ENCODE measurements around the gene C19orf33. TPM values are rescaled to one million over a fixed set of nuclear protein-coding genes. Genes with fewer than 3 reads are reported as not detected.
"Not testable (repeated sequence)": the region's sequence is repeated elsewhere in the genome, so short reads cannot be mapped to it uniquely, and the experiment has no call there.

Gene C19orf33
- total and polyA plus RNA-seq, 2 donors: 4.9 to 93.6 TPM

DNA sequence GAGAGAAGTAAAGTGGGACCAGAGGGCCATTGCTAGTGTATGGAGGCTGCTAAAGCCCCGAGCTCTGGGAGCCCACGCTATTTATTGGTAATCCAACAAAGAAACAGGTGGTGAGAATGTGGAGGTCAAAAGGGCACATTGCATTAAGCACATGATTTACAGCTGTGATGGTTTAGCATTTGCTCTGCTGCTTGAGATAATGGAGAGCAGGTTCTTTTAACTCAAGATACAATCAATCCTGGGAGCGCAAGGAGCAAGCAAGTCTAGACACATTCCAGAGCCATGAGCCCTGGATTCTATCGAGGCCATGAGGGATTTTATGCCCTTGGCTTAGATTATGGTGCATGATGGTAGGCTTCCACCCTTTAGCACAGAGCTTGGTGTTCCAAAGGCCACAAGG is 35.0 kb downstream of the C19orf33 start:
- H3K27me3 ChIP-seq (ENCODE audit: control insufficient read depth in 2 of 2, insufficient read depth in 1 of 2, low read length in 1 of 2); H3K4me3 ChIP-seq (ENCODE audit: low read length in 2 of 2); DNase-seq (ENCODE audit: low read depth in 6 of 9, low spot score in 9 of 9); H3K36me3 ChIP-seq (ENCODE audit: control insufficient read depth in 2 of 2, insufficient read depth in 2 of 2, low read length in 1 of 2); H3K4me1 ChIP-seq (ENCODE audit: control insufficient read depth in 2 of 2, insufficient read depth in 2 of 2, low read length in 2 of 2); H3K9me3 ChIP-seq (ENCODE audit: control insufficient read depth in 2 of 2, insufficient read depth in 1 of 2, low read length in 1 of 2); H3K27ac ChIP-seq (ENCODE audit: low read depth in 1 of 2, low read length in 1 of 2): not testable (repeated sequence)
- WGBS: 91% methylated on average over 4 of the region's 4 CpGs

DNA sequence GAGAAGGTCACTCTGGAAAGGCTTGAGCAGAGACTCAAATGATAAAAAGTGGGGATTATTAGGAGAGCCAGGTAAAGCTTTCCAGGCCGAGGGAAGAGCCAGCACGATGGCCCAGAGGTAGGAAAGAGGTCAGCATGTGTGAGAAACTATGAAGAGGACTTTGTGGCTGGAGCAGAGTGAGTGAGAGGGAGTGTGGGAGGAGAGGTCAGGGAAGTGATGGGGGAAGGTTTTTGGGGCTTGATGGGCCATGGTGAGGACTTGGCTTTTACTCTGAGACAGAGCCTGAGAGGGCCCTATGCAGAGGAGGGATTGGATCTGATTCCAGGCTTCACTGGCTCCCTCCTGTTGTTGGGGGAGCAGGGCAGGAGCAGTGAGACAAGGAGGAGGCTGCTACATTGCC is 36.9 kb downstream of the C19orf33 start:
- H3K27me3 ChIP-seq (ENCODE audit: control insufficient read depth in 2 of 2, insufficient read depth in 1 of 2, low read length in 1 of 2): no peaks in the 10 kb centered on the region
- peaks cover 2 to 4% of the 10 kb centered on the region in 2 donors for H3K36me3 ChIP-seq (ENCODE audit: control insufficient read depth in 2 of 2, insufficient read depth in 2 of 2, low read length in 1 of 2)

DNA sequence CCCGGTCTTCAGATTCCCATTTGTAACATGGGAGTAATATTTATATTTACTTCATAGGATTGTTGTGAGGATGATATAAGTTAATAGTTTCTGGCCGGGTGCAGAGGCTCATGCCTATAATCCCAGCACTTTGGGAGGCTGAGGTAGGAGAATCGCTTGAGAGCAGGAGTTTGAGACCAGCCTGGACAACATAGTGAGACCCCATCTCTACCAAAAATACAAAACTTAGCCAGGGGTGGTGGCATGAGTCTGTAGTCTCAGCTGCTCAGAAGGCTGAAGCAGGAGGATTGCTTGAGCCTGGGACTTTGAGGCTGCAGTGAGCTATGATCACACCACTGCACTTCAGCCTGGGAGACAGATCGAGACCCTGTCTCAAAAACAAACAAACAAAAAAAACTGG is 42.8 kb downstream of the C19orf33 start:
- Histone ChIP-seq H3K4me3 (ENCODE audit: low read length in 2 of 2) (no peak overlapping the region), H3K27me3 (ENCODE audit: control insufficient read depth in 2 of 2, insufficient read depth in 1 of 2, low read length in 1 of 2) (peaks cover 0 to under 1% of the 10 kb centered on the region in 2 donors), H3K27ac (ENCODE audit: low read depth in 1 of 2, low read length in 1 of 2) (no peak overlapping the region), H3K36me3 (ENCODE audit: control insufficient read depth in 2 of 2, insufficient read depth in 2 of 2, low read length in 1 of 2) (peaks cover 0 to 4% of the 10 kb centered on the region in 2 donors), H3K9me3 (ENCODE audit: control insufficient read depth in 2 of 2, insufficient read depth in 1 of 2, low read length in 1 of 2) (no peaks in the 10 kb centered on the region), H3K4me1 (ENCODE audit: control insufficient read depth in 2 of 2, insufficient read depth in 2 of 2, low read length in 2 of 2) (no peaks in the 10 kb centered on the region)
- DNase-seq (ENCODE audit: low read depth in 6 of 9, low spot score in 9 of 9): no peak
- 97% methylated on average over 4 of the region's 4 CpGs for WGBS

More for the DNA sequence above, 36.9 kb downstream of the C19orf33 start:
- DNase-seq (ENCODE audit: low read depth in 6 of 9, low spot score in 9 of 9): no peak
- H3K9me3 ChIP-seq (ENCODE audit: control insufficient read depth in 2 of 2, insufficient read depth in 1 of 2, low read length in 1 of 2): no peaks in the 10 kb centered on the region
- peaks cover 5 to 6% of the 10 kb centered on the region in 2 donors for H3K4me1 ChIP-seq (ENCODE audit: control insufficient read depth in 2 of 2, insufficient read depth in 2 of 2, low read length in 2 of 2)
- no peak overlapping the region for H3K4me3 ChIP-seq (ENCODE audit: low read length in 2 of 2)
- H3K27ac ChIP-seq (ENCODE audit: low read depth in 1 of 2, low read length in 1 of 2): no peak overlapping the region
- WGBS: 97% methylated on average over 2 of the region's 2 CpGs

DNA sequence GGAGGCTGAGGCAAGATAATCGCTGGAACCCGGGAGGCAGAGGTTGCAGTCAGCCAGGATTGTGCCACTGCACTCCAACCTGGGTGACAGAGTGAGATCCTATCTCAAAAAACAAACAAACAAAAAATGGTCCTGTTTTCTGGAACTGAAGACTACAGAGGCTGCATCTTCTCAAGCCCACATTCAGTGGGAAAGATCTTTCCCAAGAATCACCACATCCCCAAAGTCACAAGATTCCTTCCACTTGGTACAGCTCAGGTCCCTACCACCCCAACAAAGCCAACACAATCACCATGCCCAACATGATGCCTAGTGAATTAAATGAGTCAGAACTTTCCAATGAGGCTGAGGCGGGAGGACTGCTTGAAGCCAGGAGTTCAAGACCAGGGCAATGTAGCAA is 46.8 kb downstream of the C19orf33 start:
- no peak overlapping the region for H3K4me3 ChIP-seq (ENCODE audit: low read length in 2 of 2)
- no peak overlapping the region for H3K27ac ChIP-seq (ENCODE audit: low read depth in 1 of 2, low read length in 1 of 2)
- H3K9me3 ChIP-seq (ENCODE audit: control insufficient read depth in 2 of 2, insufficient read depth in 1 of 2, low read length in 1 of 2): no peaks in the 10 kb centered on the region
- H3K4me1 ChIP-seq (ENCODE audit: control insufficient read depth in 2 of 2, insufficient read depth in 2 of 2, low read length in 2 of 2): no peaks in the 10 kb centered on the region
- WGBS: 83% methylated on average over 3 of the region's 3 CpGs
- H3K27me3 ChIP-seq (ENCODE audit: control insufficient read depth in 2 of 2, insufficient read depth in 1 of 2, low read length in 1 of 2): peaks cover 0 to 2% of the 10 kb centered on the region in 2 donors
- no peaks in the 10 kb centered on the region for H3K36me3 ChIP-seq (ENCODE audit: control insufficient read depth in 2 of 2, insufficient read depth in 2 of 2, low read length in 1 of 2)
- no peak for DNase-seq (ENCODE audit: low read depth in 6 of 9, low spot score in 9 of 9)

- DNase-seq (ENCODE audit: low read depth in 6 of 9, low spot score in 9 of 9): no peak
Observed at GRCh38 chr19:38351865-38352395, 47.9 kb downstream of the C19orf33 start.

DNA sequence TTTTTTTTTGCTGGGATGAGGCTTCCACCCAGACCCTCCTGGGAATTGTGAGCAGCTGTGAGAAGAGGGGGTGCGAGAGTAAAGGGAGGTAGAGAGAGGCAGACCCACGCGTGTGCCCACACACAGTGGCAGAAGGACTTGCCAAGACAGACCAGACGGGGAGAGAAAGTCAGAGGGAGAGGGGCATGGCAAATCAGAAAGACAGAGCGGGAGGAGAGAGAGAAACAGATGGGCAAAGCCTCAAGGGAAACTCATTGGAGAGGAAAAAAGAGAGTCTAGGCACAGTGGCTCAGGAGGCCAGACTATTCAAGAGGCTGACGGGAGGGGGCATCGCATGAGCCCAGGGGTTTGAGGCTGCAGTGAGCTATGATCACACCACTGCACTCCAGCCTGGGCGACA is 48.6 kb downstream of the C19orf33 start:
- H3K9me3 ChIP-seq (ENCODE audit: control insufficient read depth in 2 of 2, insufficient read depth in 1 of 2, low read length in 1 of 2): no peaks in the 10 kb centered on the region
- no peaks in the 10 kb centered on the region for H3K4me1 ChIP-seq (ENCODE audit: control insufficient read depth in 2 of 2, insufficient read depth in 2 of 2, low read length in 2 of 2)
- peaks cover 0 to 9% of the 10 kb centered on the region in 2 donors for H3K27me3 ChIP-seq (ENCODE audit: control insufficient read depth in 2 of 2, insufficient read depth in 1 of 2, low read length in 1 of 2)
- 93% methylated on average over 8 of the region's 8 CpGs for WGBS
- DNase-seq (ENCODE audit: low read depth in 6 of 9, low spot score in 9 of 9): no peak
- no peak overlapping the region for H3K27ac ChIP-seq (ENCODE audit: low read depth in 1 of 2, low read length in 1 of 2)
- no peaks in the 10 kb centered on the region for H3K36me3 ChIP-seq (ENCODE audit: control insufficient read depth in 2 of 2, insufficient read depth in 2 of 2, low read length in 1 of 2)
- no peak overlapping the region for H3K4me3 ChIP-seq (ENCODE audit: low read length in 2 of 2)

More at GRCh38 chr19:38351865-38352395, 47.9 kb downstream of the C19orf33 start:
- Histone ChIP-seq H3K36me3 (ENCODE audit: control insufficient read depth in 2 of 2, insufficient read depth in 2 of 2, low read length in 1 of 2) (no peaks in the 10 kb centered on the region), H3K4me1 (ENCODE audit: control insufficient read depth in 2 of 2, insufficient read depth in 2 of 2, low read length in 2 of 2) (no peaks in the 10 kb centered on the region), H3K27me3 (ENCODE audit: control insufficient read depth in 2 of 2, insufficient read depth in 1 of 2, low read length in 1 of 2) (peaks cover 0 to 7% of the 10 kb centered on the region in 2 donors), H3K4me3 (ENCODE audit: low read length in 2 of 2) (no peak overlapping the region), H3K27ac (ENCODE audit: low read depth in 1 of 2, low read length in 1 of 2) (no peak overlapping the region), H3K9me3 (ENCODE audit: control insufficient read depth in 2 of 2, insufficient read depth in 1 of 2, low read length in 1 of 2) (no peaks in the 10 kb centered on the region)
- WGBS: 85% methylated on average over 9 of the region's 9 CpGs

Other genes starting within 250 kb of the C19orf33 start
- 0.24 TPM for gene DPF1, start 80.0 kb upstream of the C19orf33 start, total RNA-seq
- 0.09 TPM for gene DPF1, start 80.0 kb upstream of the C19orf33 start, polyA plus RNA-seq
- 0.52 TPM for gene PPP1R14A, start 47.9 kb upstream of the C19orf33 start, total RNA-seq
- gene PPP1R14A, start 47.9 kb upstream of the C19orf33 start, polyA plus RNA-seq: 59.0 TPM
- 107 TPM for gene SPINT2, start 39.7 kb upstream of the C19orf33 start, total RNA-seq
- gene SPINT2, start 39.7 kb upstream of the C19orf33 start, polyA plus RNA-seq: 253 TPM
- 34.2 TPM for gene YIF1B, start 11.7 kb downstream of the C19orf33 start, total RNA-seq
- gene YIF1B, start 11.7 kb downstream of the C19orf33 start, polyA plus RNA-seq: 46.6 TPM
- gene KCNK6, start 15.6 kb downstream of the C19orf33 start, total RNA-seq: 3.4 TPM
- 5.2 TPM for gene KCNK6, start 15.6 kb downstream of the C19orf33 start, polyA plus RNA-seq
- 1.5 TPM for gene CATSPERG, start 31.6 kb downstream of the C19orf33 start, total RNA-seq
- gene CATSPERG, start 31.6 kb downstream of the C19orf33 start, polyA plus RNA-seq: 5.8 TPM
- gene PSMD8, start 70.3 kb downstream of the C19orf33 start, total RNA-seq: 169 TPM
- 64.5 TPM for gene PSMD8, start 70.3 kb downstream of the C19orf33 start, polyA plus RNA-seq
- not detected for gene GGN, start 83.8 kb downstream of the C19orf33 start, total RNA-seq
- gene GGN, start 83.8 kb downstream of the C19orf33 start, polyA plus RNA-seq: 0.07 TPM
- under 0.01 TPM for gene SPRED3, start 84.4 kb downstream of the C19orf33 start, total RNA-seq
- gene SPRED3, start 84.4 kb downstream of the C19orf33 start, polyA plus RNA-seq: 0.27 TPM
- 12.6 TPM for gene FAM98C, start 98.8 kb downstream of the C19orf33 start, total RNA-seq
- gene FAM98C, start 98.8 kb downstream of the C19orf33 start, polyA plus RNA-seq: 22.0 TPM
- 1.1 TPM for gene RASGRP4, start 122.0 kb downstream of the C19orf33 start, total RNA-seq
- gene RASGRP4, start 122.0 kb downstream of the C19orf33 start, polyA plus RNA-seq: 1.7 TPM
- gene RYR1, start 129.4 kb downstream of the C19orf33 start, total RNA-seq: 1.1 TPM
- 1.8 TPM for gene RYR1, start 129.4 kb downstream of the C19orf33 start, polyA plus RNA-seq

Data from thymus (tissue), 11 donors.